ENCODE measurements around the gene CREBBP.

Gene CREBBP

DNA sequence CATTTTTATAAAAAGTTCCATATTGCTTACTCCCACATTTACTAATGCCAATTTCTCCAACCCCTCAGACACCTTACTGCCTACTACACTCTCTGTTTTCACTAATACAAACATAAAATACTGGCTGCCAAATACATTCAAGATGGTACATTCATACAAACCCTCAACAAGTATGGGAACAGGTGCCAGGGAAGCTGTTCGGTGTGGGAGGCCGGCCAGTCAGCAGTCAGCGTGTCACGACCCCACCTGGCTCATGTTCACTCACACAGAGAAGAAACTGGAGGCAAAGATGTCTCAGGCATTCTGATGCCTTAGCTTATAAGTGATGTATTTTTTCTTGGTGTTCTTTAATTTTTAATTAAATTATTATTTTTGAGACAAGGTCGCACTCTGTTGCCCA lies 120.8 kb downstream of the CREBBP start:
- DNase-seq, result no peak

DNA sequence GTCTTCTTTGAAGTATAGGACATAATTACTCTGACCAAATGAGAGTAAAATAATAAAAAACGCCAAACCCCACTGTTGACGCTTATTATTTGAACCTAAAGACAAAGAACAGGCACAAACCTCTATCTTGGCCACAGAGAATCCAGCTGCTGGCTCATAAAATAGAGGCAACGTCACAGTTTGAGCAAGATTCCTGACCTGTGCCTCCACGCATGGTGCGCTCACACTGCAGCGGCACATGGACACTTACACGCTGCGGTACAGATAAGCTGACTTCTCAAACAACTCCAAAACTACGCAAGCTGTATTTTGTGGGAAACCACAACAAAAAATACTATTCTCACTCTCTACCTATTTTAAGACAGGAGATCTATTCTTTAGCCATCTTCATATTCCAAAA lies 124.4 kb downstream of the CREBBP start:
- DNase-seq, result no peak

DNA sequence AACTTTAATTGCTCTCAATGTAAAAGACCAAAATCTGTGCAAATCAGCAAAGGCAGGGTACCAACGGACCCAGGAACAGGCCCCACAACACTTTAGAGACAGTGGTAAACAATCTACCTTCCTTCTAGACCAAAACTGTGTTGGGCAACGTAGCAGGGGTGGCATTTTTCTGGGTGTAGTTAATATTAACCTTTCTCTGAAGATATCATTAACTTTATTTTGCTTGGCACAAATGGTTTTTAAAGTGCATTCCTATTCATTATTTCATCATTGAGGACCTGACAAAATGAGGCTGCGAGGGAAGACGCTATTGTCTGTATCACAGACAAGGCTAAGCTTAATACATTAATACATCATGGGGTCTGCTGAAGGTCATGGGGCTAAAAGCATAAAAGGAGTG lies 125.3 kb downstream of the CREBBP start:
- no peak for DNase-seq

GRCh38 chr16:3754772-3755171 lies 125.7 kb downstream of the CREBBP start:
- no peak for DNase-seq

GRCh38 chr16:3754081-3754703 lies 126.3 kb downstream of the CREBBP start:
- no peak for DNase-seq

- no peak for DNase-seq
Observed at GRCh38 chr16:3752984-3753383, 127.5 kb downstream of the CREBBP start.

DNA sequence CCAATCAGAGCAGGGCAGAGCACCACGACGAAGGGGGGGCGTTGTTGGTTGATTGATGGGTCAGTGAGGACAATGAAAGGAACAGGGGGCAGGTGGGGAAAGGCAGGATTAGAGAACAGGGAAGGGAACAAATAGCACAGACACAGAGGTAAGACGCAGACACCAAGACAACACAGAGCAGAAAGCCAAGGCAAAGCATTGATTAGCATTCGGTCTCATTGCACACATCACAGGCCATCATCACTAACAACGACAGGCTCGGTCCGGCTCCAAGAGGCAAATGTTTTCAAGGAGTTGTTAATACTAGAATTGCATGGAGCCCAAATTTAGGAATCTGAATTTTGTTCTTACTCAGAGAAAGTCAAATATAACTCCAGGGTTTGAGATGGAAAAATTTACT lies 128.6 kb downstream of the CREBBP start:
- DNase-seq, result no peak

GRCh38 chr16:3748307-3748706 lies 132.2 kb downstream of the CREBBP start:
- no peak for DNase-seq

- no peak for DNase-seq
Observed at GRCh38 chr16:3745751-3746355, 134.7 kb downstream of the CREBBP start.

- no peak for DNase-seq
Observed at GRCh38 chr16:3744018-3744417, 136.5 kb downstream of the CREBBP start.

DNA sequence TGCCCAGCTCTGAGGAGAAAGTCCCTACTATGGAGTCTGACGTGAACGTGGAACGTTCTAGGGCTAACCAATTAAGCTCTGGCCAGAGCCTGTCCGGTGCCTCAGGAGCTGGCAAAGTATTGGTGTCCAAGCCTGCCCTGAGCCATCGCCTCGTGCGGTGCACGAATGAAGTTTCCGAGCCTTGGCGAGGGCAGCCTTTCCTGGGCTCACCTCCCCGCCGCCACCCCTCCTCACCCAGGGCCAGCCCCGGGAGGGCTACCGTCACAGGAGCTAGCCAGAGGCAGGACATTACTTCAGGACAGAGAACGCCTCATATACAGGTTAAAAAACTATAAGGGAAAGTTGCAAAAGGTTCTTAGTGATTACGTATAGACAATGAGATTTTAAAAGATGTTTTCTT lies 139.6 kb downstream of the CREBBP start:
- no peak for DNase-seq

DNA sequence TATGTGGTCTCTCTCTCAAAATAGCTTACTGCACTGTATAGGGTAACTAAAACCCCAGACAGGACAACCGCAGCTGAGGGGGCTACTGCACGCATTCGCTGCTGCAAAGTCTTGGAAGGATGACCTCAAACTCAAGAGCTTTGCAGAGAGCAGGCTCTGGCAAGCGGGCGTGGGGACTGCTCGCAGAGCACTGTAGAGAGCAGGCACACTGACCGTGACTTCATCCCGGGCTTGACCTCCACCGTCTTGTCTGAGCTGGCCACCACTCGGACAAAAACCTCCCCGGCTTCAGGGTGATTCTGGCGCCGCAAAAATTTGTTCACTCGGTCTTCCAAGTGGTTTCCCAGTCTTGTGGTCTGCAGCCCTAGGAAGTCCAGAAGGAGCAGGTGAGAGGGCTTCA lies 140.3 kb downstream of the CREBBP start:
- DNase-seq, result no peak

- no peak for DNase-seq
Observed at GRCh38 chr16:3739636-3740035, 140.9 kb downstream of the CREBBP start.

DNA sequence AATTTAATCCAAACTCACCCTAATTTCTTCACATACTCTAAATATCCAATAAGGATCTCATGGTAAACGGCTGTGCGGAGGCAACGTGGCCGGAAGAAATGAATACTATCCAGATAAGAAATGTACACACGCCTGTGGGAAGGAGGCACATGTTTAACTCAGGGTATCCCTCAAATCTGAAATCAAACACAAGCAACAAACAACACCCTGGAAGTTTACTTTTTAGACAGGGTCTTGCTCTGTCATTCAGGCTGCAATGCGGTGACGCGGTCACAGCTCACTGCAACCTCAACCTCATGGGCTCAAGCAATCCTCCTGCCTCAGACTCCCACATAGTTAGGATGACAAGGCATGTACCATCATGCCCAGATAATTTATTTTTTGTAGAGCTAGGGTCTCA lies 142.0 kb downstream of the CREBBP start:
- DNase-seq, result no peak

DNA sequence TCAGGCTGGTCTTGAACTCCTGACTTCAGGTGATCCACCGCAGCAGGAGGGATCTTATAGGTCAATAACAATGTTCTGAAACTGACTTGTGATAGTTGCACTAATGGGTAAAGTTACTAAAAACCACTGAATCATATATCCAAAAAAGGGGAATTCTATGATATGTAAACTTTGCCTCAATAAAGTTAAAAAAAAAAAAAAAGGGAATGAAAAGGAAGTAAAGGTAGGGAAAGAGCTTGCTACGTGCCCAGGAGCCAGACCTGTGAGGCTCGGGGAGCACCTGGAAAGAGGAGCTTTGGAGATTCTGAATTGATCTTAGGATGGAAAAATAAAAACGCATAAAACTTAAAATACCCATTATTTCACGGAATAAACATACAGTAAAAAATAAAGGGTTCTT lies 142.4 kb downstream of the CREBBP start:
- no peak for DNase-seq

GRCh38 chr16:3737181-3737580 lies 143.3 kb downstream of the CREBBP start:
- DNase-seq, result no peak

DNA sequence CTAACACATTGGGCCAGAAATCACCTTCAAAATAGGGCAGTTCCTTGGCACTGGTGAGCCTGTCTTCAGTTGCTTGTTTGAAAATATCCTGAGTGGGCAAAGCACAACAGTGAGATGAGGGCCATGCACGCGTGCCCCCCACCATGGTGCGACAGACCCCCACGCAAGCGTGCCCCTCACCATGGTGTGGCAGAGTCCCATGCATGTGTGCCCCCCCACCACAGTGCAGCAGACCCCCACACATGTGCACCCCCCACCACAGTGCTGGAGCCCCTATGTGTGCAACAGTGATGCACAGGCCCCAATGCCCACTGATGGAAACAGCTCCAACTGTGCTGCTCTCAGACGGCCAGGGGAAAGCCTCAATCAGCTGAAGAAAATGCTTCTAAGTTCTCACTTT lies 144.4 kb downstream of the CREBBP start:
- DNase-seq, result no peak

DNA sequence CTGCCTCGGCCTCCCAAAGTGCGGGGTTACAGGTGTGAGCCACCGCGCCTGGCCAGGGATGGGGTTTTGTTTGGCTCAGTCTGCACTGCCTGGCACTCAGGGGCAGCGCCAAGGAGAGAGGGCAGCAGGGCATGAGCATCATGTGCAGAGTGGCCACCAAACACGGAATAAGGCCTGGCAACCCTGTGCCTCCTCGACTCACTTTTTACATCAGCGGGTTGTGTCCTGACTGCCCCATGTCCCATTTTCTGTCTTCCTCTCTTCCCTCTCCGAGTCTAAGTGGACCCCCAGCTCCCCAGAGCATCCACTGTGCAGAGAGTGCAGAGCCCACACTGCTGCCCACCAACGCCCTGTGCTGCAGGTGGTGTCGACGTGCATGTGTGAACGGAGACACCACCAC lies 145.0 kb downstream of the CREBBP start:
- no peak for DNase-seq

DNA sequence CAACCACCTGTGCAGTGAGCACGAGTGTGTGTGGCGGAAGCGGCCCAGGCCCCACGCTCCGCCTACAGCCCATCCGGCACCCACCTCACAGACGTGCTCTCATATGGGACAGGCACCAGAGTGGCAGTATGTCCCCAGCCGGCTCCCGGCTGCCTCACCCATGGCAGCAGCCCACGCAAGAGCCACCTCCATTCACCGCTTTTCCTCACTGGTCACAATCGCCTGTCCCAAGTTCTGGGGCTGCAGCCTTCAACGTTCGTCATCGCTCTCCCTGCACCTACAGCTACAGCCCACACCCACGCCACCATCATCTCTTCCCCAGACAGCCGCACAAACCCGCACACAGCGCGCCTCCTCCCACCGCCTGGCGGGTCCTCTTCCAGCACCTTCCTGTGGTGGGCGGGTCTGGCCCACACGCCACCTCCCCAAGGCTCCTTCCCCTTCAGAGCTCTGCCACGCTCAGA lies 145.7 kb downstream of the CREBBP start:
- no peak for DNase-seq

DNA sequence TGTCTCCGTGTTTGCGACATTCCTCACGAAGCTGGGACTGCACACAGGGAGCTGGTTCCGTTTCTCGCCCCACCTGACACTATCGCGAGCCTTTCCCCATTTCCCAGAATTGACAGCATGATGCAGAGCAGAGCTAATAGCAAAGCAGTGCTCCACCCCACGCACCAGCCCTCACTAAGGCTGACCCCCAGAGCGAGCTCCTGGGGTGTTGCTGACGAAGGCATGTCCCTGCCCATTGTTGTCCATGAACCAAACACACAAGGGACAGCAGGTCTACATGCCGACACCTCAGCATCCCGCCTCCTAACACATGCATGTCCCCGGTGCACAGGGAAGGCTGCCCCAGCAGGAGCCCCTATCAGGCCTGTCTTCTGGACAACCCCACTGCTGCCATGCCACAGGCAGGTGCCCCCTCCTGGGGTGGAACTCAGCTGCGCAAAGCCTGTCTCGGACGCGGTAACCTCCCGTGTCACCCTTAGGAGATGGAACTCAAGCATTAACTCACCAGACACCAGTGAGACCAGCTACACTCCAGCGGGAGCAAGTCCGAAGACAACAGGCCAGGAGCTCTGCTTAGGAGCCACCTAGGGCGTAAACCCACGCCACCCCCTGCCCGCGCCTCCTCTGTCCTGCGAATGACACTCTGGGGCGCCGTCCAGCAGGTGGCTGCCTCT lies 146.3 kb downstream of the CREBBP start:
- DNase-seq, result no peak

GRCh38 chr16:3732171-3732570 lies 148.3 kb downstream of the CREBBP start:
- no peak for DNase-seq

GRCh38 chr16:3731126-3731935 lies 149.2 kb downstream of the CREBBP start:
- no peak for DNase-seq
